ENCODE results near the gene BTN2A1.
"Not testable (repeated sequence)": the region's sequence is repeated elsewhere in the genome, so short reads cannot be mapped to it uniquely, and the experiment has no call there.

BTN2A1 gene

DNA sequence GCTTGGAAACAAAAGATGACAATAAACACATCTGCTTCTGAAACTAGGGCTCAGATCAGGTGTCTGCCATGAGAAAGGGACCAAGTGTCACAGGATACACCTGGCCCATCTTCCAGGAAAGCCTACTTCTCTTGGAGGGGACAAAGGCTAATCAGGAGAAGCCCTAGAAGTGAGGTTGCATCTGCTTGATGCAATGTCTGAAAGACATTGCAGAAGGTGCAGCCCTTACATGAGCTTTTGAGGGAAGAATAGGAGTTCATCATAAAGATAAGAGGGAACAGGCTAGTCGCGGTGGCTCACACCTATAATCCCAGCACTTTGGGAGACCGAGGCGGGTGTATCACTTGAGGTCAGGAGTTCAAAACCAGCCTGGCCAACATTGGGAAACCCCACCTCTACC is 39.9 kb downstream of the BTN2A1 start:
- no peak for DNase-seq

DNA sequence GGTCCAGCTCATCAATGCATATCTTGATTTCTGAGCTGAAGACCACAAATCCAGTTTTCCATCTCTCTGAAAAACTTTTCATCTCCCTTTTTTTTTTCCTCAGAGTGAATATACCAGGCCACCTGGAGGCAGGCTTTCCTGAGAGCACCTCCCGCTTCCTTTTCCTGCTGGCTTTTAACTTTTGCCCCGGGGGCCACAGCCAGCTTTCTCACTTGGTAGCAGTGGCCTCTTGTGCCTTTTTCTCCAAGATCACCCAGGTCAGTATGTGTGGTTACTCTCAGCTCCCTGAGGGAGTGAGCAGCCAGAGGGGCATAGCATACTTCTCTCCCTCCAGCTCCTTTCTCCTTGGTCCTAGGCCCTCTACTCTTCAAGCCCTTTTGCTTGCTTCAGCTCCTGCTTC is 42.3 kb downstream of the BTN2A1 start, which contains the start of gene BTN1A1:
BTN1A1 (plus strand) TSS at position 202 of the 400 bp plus-strand sequence. CDS start 984 bp downstream, outside the sequence.
- no peak for DNase-seq

DNA sequence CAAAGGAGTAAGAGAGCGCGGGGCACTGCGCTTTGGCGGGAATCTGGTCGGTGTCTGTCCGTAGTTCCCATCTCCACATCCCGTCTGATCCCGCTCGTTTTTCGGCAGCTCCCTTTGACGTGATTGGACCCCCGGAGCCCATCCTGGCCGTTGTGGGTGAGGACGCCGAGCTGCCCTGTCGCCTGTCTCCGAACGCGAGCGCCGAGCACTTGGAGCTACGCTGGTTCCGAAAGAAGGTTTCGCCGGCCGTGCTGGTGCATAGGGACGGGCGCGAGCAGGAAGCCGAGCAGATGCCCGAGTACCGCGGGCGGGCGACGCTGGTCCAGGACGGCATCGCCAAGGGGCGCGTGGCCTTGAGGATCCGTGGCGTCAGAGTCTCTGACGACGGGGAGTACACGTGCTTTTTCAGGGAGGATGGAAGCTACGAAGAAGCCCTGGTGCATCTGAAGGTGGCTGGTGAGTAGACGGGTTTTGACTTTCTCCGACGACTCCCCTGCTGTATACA is 43.8 kb downstream of the BTN2A1 start:
- DNase-seq = no peak

DNA sequence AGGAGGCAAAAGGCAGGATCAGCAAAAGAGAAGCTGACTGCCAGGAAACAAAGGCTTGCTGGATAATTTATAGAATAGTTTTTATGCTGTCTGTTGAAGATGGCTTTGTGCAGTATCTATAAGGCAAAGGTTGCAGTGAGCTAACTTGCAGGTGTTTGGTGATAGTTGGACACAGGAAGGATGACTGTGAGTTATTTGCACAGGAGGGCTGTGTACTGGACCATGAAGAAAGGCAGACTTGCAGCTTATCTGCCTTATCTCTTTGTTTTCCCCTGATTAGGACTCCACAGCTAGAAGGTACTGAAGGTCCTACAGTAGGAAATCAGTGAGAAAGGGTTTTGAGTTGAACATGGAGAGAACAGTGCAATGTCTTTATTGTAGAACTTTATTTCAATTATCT is 44.4 kb downstream of the BTN2A1 start:
- DNase-seq = no peak

DNA sequence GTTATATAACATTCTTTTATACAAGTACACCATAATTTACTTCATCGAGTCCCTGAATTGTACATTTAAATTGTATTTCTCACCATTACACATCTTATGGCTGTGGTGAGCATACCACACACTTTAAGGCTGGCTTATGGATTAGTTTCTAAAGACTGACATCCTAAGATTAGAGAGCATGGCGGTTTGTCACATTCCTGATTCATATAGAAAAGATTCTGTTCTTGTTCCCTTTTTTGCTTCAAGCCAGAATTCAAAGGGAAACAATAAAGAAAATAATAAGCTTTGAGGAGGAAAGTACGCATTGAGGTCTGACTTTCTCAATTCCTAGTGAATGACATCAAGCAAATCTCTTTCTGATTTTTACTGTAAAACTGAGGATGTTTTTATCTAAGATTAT is 44.9 kb downstream of the BTN2A1 start:
- no peak for DNase-seq

DNA sequence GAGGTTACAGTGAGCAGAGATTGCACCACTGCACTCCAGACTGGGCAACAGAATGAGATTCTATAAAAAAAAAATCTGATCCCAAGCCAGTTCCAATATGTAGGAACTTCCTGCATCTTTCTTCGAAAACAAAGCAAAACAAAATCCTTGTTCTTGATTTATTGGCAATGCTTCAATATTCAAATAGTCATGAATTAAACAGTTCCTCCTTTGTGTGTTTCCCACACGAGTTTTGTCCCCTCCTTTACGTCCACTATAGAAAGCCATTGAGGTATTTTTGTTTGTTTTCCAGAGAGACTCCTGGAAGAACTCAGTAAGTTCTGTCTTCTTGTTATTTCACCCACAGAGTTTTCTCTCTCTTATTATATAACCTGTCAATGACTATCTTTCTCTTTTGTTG is 49.9 kb downstream of the BTN2A1 start:
- no peak for DNase-seq

DNA sequence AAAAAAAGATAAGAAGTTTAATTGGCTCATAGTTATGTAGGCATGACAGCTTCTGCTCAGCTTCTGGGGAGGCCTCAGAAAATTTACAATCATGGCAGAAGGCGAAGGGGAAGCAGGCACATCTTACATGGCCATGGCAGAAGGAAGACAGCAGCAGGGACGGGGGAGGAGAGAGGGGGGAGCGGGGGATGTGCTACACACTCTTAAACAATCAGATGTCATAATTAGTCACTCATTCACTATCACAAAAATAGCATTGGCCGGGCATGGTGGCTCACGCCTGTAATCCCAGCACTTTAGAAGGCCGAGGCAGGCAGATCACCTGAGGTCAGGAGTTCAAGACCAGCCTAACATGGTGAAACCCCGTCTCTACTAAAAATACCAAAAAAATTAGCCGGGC is 53.3 kb downstream of the BTN2A1 start:
- DNase-seq = not testable (repeated sequence)

DNA sequence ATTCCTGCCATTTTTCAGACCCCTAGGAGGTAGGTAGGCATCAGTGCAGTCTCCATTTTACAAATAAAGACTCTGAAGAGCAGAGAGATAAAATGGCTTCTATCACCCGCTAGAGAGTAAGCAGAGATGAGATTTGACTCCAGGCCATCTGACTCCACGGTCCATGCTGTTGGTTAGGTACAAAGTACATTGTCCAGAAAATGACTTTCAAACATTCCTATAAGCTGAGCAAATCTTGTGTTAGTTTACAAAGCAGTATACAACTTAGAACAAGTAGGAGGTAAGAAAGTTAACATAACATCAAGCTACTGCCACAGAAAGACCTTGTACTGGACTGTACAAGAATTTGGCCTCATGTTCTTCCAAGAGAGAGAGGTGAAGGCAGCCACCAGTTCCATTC is 57.2 kb downstream of the BTN2A1 start:
- DNase-seq = no peak

DNA sequence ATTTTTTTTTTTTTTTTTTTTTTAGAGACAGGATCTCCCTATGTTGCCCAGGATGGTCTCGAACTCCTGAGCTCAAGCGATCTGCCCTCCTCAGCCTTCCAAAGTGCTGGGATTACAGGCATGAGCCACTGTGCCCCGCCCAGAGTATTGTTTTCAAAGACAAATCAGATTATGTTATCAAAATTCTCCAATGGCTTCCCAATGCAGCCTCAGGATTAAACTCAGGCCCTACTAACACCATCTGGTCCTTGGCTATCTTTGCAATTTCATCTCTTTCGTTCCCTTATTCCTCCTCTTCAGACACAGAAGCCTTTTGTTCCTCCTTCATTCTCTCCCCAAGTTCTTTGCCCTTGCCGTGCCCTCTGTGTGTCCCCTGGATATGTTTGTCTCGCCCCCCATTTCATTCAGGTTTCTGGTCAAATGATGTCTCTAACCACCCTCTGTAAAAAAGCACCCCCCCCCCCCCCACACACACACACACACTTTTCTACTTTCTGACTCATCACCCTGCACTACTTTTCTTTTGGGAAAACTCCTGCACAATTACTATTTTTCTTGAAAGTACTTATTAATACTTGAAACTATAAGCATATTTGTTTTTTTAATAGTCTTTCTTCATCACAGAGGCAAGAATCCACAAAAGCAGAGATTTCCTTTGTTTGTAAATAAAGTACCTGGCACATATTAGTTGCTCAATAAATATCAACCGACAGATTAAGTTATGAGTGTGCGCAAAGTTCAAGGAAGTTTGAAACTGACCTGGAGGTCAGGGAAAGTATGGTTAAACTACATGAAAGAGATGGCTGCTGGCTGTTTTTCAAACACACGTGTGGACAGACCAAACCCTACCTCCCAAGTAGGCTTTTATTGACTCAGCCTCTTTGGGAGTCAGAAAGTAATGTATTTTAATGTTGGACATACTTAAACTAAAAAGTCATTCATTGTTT is 59.0 kb downstream of the BTN2A1 start:
- DNase-seq = no peak

All from amniotic stem cell (primary cell).